Natural killer cell (primary cell): ENCODE measurements around the gene PRPH2. TPM values are rescaled to one million over a fixed set of nuclear protein-coding genes. Genes with fewer than 3 reads are reported as not detected.

ENCODE experiments used
- ATAC-seq, 3 donors: fragments of 150-1000 bp in 2 of 3; fragments of 200-7000 bp in 1 of 3; cut with Tn5 transposase; 1 replicate in 1 of 3; 2 replicates in 2 of 3; pipeline ENCODE4 v1.10.0; 2021; ENCODE audit warnings: mild to moderate bottlenecking in 2 of 3, moderate library complexity in 2 of 3
- DNase-seq, 2 donors: peaks; one replicate each; pipeline versions ENCODE4 v3.0.0 to v3.0.0-alpha.2; 2013 to 2021; ENCODE audit warnings: mixed read lengths in 1 of 2
- H3K27ac ChIP-seq: one replicate; pipeline ENCODE4 v1.5.1; 2013; ENCODE audit warnings: mild to moderate bottlenecking, low read length
- H3K27me3 ChIP-seq: one replicate; pipeline ENCODE4 v1.6.1; 2013; ENCODE audit warnings: low read length; ENCODE audit not compliant: control insufficient read depth, insufficient read depth
- H3K36me3 ChIP-seq: one replicate; pipeline ENCODE4 v1.6.1; 2013; ENCODE audit warnings: low read length; ENCODE audit not compliant: control insufficient read depth, insufficient read depth
- H3K4me1 ChIP-seq: one replicate; pipeline ENCODE4 v1.6.1; 2013; ENCODE audit warnings: low read length; ENCODE audit not compliant: control insufficient read depth, insufficient read depth
- H3K4me3 ChIP-seq: one replicate; pipeline ENCODE4 v1.5.1; 2013; ENCODE audit warnings: low read length
- H3K9me3 ChIP-seq: one replicate; pipeline ENCODE4 v1.6.1; 2013; ENCODE audit warnings: low read length; ENCODE audit not compliant: control insufficient read depth, insufficient read depth
- H3K27ac Mint-ChIP-seq, 2 donors: one replicate each; pipeline ENCODE4 v1.8.0; 2022; ENCODE audit warnings: mild to moderate bottlenecking in 2 of 2, mixed read lengths in 2 of 2, moderate library complexity in 1 of 2
- H3K27me3 Mint-ChIP-seq, 2 donors: one replicate each; pipeline ENCODE4 v1.8.0; 2022; ENCODE audit warnings: low read depth in 2 of 2, mixed read lengths in 2 of 2
- H3K36me3 Mint-ChIP-seq: one replicate; pipeline ENCODE4 v1.8.0; 2022; ENCODE audit warnings: mixed read lengths
- H3K4me1 Mint-ChIP-seq, 2 donors: one replicate each; pipeline ENCODE4 v1.8.0; 2022; ENCODE audit warnings: mixed read lengths in 2 of 2
- H3K4me3 Mint-ChIP-seq: one replicate; pipeline ENCODE4 v1.8.0; 2022; ENCODE audit warnings: mild to moderate bottlenecking, moderate library complexity, mixed read lengths
- H3K9me3 Mint-ChIP-seq, 2 donors: one replicate each; pipeline ENCODE4 v1.8.0; 2022; ENCODE audit warnings: mixed read lengths in 2 of 2
- WGBS: methylation state at CpG from one replicate; pipeline ENCODE4 v1.1.7; 2013; ENCODE audit warnings: missing lambda C conversion rate; ENCODE audit not compliant: insufficient coverage; 5-methylcytosine and 5-hydroxymethylcytosine counted together
- intact Hi-C: fragments of 100-400 bp; cut with micrococcal nuclease; formaldehyde crosslinking; loops from one replicate; pipeline ENCODE4 v1.14.2; 2022
- total RNA-seq, 4 donors: library from RNA; stranded (reverse); fragments of 120-200 nt in 1 of 4; gene quantifications; one replicate each; pipeline versions ENCODE4 v1.2.3 to v1.2.4, GENCODE V29; 2013 to 2022
- TF ChIP-seq, protein P1 (sequence below): fragments of 200-600 bp; IDR thresholded peaks from one replicate; pipeline ENCODE4 v1.8.0; 2022; ENCODE audit warnings: antibody characterized with exemption

PRPH2 gene
- total RNA-seq, 3 donors from 2014 or later (not counting 1 experiment from before 2014, with no cell fraction given), result 0.12 to 0.16 (median 0.13) TPM

DNA sequence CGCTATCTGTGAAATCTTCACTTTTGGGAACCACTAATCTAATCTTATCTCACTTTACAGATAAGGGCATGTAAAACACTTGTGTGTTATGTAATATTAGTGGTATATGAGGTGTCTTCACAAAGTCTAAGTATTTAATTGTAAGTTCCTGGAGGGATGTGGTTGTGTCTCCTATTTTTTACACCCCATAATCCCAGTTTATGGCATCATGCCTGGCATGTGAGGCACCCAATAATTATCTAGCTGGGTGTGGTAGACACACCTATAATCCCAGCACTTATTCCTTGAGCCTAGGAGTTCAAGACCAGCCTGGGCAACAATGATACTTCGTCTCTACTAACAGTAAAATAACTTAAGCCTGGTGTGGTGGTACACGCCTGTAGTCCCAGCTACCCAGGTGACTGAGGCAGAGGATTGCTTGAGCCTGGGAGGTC lies 40.0 kb upstream of the PRPH2 start:
- peaks cover 2% of the 10 kb centered on the region for H3K36me3 ChIP-seq
- DNase-seq (no peak), ATAC-seq (no peak)
- H3K4me3 ChIP-seq, result no peak overlapping the region
- H3K27ac ChIP-seq, result no peak overlapping the region
- TF ChIP-seq, protein P1, sequence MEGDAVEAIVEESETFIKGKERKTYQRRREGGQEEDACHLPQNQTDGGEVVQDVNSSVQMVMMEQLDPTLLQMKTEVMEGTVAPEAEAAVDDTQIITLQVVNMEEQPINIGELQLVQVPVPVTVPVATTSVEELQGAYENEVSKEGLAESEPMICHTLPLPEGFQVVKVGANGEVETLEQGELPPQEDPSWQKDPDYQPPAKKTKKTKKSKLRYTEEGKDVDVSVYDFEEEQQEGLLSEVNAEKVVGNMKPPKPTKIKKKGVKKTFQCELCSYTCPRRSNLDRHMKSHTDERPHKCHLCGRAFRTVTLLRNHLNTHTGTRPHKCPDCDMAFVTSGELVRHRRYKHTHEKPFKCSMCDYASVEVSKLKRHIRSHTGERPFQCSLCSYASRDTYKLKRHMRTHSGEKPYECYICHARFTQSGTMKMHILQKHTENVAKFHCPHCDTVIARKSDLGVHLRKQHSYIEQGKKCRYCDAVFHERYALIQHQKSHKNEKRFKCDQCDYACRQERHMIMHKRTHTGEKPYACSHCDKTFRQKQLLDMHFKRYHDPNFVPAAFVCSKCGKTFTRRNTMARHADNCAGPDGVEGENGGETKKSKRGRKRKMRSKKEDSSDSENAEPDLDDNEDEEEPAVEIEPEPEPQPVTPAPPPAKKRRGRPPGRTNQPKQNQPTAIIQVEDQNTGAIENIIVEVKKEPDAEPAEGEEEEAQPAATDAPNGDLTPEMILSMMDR, result no peak
- no peaks in the 10 kb centered on the region for H3K9me3 Mint-ChIP-seq
- no peak overlapping the region for H3K4me3 Mint-ChIP-seq
- no peaks in the 10 kb centered on the region for H3K27me3 Mint-ChIP-seq
- no peaks in the 10 kb centered on the region for H3K36me3 Mint-ChIP-seq
- no peak overlapping the region for H3K27ac Mint-ChIP-seq
- peaks cover 26 to 41% of the 10 kb centered on the region in 2 donors for H3K4me1 Mint-ChIP-seq
- 94% methylated on average over 2 of the region's 3 CpGs for WGBS
- peaks cover 14% of the 10 kb centered on the region for H3K4me1 ChIP-seq
- intact Hi-C loops, result no loop called here
- H3K27me3 ChIP-seq, result no peaks in the 10 kb centered on the region
- H3K9me3 ChIP-seq, result no peaks in the 10 kb centered on the region

DNA sequence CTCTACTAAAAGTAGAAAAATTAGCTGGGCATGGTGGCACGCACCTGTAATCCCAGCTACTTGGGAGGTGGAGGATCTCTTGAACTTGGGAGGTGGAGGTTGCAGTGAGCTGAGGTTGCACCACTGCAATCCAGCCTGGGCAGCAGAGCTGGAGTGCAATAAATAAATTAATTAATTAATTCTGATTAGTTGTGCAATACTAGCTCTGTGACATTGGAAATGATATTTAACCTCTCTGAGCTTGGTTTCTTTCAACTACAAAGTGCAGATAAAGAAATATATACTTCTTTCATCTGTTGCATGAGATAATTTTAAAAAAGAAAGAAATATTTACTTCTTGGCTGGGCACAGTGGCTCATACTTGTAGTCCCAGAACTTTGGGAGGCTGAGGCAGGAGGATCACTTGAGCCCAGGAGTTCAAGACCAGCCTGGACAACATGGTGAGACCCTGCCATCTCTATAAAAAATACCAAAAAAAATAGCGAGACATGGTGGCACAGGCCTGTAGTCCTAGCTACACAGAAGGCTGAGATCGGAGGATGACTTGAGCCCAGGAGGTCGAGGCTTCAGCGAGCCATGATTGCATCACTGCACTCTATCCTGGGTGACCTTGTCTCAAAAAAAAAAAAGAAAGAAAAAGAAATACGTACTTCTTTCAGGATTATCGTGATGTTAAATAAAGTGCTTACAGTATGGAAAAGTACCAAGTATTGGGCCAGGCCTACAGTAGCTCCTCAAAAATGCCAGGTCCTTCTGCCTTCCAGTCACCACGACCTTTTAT lies 39.1 kb upstream of the PRPH2 start:
- Mint-ChIP-seq H3K4me3 (no peak overlapping the region), H3K27me3 (no peaks in the 10 kb centered on the region), H3K4me1 (peaks cover 17 to 31% of the 10 kb centered on the region in 2 donors), H3K27ac (no peak overlapping the region), H3K36me3 (no peaks in the 10 kb centered on the region), H3K9me3 (no peaks in the 10 kb centered on the region)
- peaks cover 2% of the 10 kb centered on the region for H3K36me3 ChIP-seq
- no peaks in the 10 kb centered on the region for H3K9me3 ChIP-seq
- no peak for ATAC-seq
- TF ChIP-seq, protein P1, result no peak
- no peak overlapping the region for H3K27ac ChIP-seq
- intact Hi-C loops, result no loop called here
- 94% methylated on average over 8 of the region's 8 CpGs for WGBS
- H3K4me1 ChIP-seq, result peaks cover 6% of the 10 kb centered on the region
- no peak overlapping the region for H3K4me3 ChIP-seq
- H3K27me3 ChIP-seq, result no peaks in the 10 kb centered on the region
- DNase-seq, result no peak

DNA sequence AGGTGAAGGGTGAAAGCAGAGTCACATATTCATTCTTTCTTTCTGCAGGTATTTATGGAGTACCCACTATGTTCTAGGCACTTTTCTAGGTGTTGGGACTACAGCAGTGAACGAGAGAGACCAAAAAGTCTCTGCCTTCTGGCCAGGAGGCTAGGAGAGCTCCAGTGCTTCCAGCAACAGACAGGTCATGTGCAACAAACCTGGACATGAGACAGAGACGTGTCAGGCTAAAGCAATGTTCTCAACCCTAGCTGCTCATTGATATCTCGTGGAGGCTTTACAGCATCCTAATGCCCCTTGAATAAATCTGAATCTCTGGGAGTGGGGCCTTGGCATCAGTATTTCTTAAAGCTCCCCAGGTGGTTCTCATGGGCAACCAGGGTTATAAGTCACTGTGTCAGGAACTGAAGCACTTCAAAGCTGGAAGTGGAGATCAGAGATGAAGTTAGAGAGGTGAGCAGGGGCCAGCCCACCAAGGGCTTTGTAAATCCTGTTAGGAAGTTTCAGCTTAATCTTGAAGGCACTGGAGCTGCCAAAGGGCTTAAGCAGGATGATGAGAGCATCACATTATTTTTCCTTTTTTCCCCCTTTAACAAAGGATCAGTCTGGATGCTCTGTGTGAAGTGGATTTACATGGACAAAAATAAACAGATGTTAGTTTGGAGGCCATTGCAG lies 36.5 kb upstream of the PRPH2 start:
- TF ChIP-seq, protein P1, result no peak
- 95% methylated on average over 3 of the region's 3 CpGs for WGBS
- Mint-ChIP-seq H3K9me3 (no peaks in the 10 kb centered on the region), H3K4me3 (no peak overlapping the region), H3K27me3 (no peaks in the 10 kb centered on the region), H3K36me3 (no peaks in the 10 kb centered on the region), H3K4me1 (peaks cover 5 to 23% of the 10 kb centered on the region in 2 donors), H3K27ac (no peak overlapping the region)
- H3K27me3 ChIP-seq, result no peaks in the 10 kb centered on the region
- H3K9me3 ChIP-seq, result no peaks in the 10 kb centered on the region
- peaks cover 2% of the 10 kb centered on the region for H3K36me3 ChIP-seq
- DNase-seq (no peak), ATAC-seq (no peak)
- no peaks in the 10 kb centered on the region for H3K4me1 ChIP-seq
- intact Hi-C loops, result no loop called here
- H3K4me3 ChIP-seq, result no peak overlapping the region
- no peak overlapping the region for H3K27ac ChIP-seq
